Mammary epithelial cell (primary cell): ENCODE measurements around the gene TBC1D22A.

Source experiments
- EZH2 ChIP-seq: IDR thresholded peaks from 2 replicates; pipeline ENCODE4 v1.6.1; 2012; ENCODE audit warnings: low read length, inconsistent platforms, borderline replicate concordance
- TF ChIP-seq, protein P1 (sequence below), 2 donors: IDR thresholded peaks in 1 of 2; conservative IDR thresholded peaks in 1 of 2; 2 replicates each; pipeline ENCODE4 v1.5.1; 2011 to 2012; ENCODE audit warnings: inconsistent platforms in 2 of 2, low read length in 2 of 2, mild to moderate bottlenecking in 2 of 2, control low read depth in 1 of 2, low read depth in 1 of 2; ENCODE audit not compliant: insufficient read depth in 1 of 2; ENCODE audit errors: extremely low read depth in 1 of 2

DNA sequence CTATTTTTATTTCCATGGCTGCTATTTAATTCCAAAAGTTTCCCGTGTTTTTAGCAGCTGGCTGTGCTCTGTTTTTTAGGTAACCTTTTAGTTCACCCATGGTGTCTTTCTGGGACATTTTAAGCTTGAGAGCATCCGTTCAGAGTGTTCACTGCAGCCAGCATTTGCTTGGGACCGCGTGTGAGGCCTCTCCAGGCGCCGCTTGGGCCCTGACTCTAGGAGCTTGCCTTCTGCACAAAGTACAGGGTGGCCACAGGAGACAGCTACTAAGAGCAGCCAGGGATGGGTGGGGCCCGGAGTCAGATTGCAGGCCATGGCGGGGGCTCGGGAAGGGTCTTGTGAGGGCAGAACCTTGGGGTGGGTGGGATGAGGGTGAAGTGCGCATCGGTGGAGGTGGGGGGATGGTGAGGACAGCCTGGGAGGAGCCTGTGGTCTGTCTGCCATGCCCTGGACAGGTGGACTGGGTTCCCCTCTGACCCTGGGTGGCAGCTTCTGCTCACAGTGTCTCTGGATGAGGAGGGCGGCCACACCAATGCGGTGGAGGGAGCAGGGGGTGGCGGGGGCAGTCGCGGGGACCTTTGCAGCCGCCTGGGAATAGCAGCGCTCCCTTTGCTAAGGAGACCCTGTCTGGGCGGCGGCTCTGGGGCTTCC lies 288.1 kb downstream of the TBC1D22A start:
- TF ChIP-seq, protein P1, sequence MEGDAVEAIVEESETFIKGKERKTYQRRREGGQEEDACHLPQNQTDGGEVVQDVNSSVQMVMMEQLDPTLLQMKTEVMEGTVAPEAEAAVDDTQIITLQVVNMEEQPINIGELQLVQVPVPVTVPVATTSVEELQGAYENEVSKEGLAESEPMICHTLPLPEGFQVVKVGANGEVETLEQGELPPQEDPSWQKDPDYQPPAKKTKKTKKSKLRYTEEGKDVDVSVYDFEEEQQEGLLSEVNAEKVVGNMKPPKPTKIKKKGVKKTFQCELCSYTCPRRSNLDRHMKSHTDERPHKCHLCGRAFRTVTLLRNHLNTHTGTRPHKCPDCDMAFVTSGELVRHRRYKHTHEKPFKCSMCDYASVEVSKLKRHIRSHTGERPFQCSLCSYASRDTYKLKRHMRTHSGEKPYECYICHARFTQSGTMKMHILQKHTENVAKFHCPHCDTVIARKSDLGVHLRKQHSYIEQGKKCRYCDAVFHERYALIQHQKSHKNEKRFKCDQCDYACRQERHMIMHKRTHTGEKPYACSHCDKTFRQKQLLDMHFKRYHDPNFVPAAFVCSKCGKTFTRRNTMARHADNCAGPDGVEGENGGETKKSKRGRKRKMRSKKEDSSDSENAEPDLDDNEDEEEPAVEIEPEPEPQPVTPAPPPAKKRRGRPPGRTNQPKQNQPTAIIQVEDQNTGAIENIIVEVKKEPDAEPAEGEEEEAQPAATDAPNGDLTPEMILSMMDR (conservative IDR thresholded peaks at IDR 0.05 in 1 of 2, IDR thresholded peaks at IDR 0.05 in 1 of 2; ENCODE audit: extremely low read depth in 1 of 2, insufficient read depth in 1 of 2, low read depth in 1 of 2, low read length in 2 of 2), result no peak
- TF ChIP-seq EZH2, result no peak
